H1 (cell line): ENCODE results near the gene COL2A1. TPM values are rescaled to one million over a fixed set of nuclear protein-coding genes. Genes with fewer than 3 reads are reported as not detected.

ENCODE experiments used
- polyA plus RNA-seq, 7 experiments: library from polyadenylated mRNA; depleted of rRNA in 3 of 7; stranded (reverse) in 5 of 7; unstranded in 2 of 7; fragments of >200 nt in 5 of 7; fragments of 200-250 nt in 2 of 7; gene quantifications; 1 replicate in 5 of 7; 2 replicates in 1 of 7; 4 replicates in 1 of 7; pipeline versions ENCODE4 v1.2.1 to v1.2.3, GENCODE V29; 2011 to 2013; ENCODE audit warnings: missing spikeins in 2 of 7, mixed read lengths in 2 of 7
- total RNA-seq: library from RNA; stranded (reverse); fragmentation: NEBNext Ultra II Directional; extraction: Animal tissue kit (Norgen Biotek cat#: 25700); gene quantifications from 2 replicates; pipeline ENCODE4 v1.2.1, GENCODE V29; 2021
- TF ChIP-seq, protein P1 (sequence below): fragments of 300-600 bp; sonication (generic); IDR thresholded peaks from 2 replicates; pipeline ENCODE4 v1.7.1; 2012; ENCODE audit warnings: low read length, moderate library complexity, mild to moderate bottlenecking, inconsistent platforms; ENCODE audit not compliant: insufficient replicate concordance

Gene COL2A1
- total and polyA plus RNA-seq, 2 of the 8 experiments (the other 6 are each of a cell fraction or from before 2014, with no cell fraction given) = 4.2 to 14.6 TPM

DNA sequence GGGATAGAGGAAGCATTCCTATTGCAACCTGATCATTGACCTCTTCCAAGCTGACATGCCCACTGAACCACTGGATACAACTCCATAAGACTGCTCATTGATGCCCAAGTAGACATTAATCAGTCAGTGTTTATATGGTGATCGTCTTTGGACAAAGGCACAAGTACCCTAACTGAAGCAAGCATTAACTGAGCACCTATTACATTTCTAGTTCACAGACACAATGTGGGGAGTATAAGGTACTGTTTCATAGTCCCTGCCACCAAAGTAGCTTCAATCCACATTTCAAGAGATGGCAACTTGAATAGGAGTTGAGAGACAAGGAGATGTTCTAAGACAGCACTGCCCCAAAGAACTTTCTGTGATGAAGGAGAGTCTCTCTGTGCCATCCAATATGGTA is 10.9 kb upstream of the COL2A1 start (continued):
- TF ChIP-seq, protein P1, sequence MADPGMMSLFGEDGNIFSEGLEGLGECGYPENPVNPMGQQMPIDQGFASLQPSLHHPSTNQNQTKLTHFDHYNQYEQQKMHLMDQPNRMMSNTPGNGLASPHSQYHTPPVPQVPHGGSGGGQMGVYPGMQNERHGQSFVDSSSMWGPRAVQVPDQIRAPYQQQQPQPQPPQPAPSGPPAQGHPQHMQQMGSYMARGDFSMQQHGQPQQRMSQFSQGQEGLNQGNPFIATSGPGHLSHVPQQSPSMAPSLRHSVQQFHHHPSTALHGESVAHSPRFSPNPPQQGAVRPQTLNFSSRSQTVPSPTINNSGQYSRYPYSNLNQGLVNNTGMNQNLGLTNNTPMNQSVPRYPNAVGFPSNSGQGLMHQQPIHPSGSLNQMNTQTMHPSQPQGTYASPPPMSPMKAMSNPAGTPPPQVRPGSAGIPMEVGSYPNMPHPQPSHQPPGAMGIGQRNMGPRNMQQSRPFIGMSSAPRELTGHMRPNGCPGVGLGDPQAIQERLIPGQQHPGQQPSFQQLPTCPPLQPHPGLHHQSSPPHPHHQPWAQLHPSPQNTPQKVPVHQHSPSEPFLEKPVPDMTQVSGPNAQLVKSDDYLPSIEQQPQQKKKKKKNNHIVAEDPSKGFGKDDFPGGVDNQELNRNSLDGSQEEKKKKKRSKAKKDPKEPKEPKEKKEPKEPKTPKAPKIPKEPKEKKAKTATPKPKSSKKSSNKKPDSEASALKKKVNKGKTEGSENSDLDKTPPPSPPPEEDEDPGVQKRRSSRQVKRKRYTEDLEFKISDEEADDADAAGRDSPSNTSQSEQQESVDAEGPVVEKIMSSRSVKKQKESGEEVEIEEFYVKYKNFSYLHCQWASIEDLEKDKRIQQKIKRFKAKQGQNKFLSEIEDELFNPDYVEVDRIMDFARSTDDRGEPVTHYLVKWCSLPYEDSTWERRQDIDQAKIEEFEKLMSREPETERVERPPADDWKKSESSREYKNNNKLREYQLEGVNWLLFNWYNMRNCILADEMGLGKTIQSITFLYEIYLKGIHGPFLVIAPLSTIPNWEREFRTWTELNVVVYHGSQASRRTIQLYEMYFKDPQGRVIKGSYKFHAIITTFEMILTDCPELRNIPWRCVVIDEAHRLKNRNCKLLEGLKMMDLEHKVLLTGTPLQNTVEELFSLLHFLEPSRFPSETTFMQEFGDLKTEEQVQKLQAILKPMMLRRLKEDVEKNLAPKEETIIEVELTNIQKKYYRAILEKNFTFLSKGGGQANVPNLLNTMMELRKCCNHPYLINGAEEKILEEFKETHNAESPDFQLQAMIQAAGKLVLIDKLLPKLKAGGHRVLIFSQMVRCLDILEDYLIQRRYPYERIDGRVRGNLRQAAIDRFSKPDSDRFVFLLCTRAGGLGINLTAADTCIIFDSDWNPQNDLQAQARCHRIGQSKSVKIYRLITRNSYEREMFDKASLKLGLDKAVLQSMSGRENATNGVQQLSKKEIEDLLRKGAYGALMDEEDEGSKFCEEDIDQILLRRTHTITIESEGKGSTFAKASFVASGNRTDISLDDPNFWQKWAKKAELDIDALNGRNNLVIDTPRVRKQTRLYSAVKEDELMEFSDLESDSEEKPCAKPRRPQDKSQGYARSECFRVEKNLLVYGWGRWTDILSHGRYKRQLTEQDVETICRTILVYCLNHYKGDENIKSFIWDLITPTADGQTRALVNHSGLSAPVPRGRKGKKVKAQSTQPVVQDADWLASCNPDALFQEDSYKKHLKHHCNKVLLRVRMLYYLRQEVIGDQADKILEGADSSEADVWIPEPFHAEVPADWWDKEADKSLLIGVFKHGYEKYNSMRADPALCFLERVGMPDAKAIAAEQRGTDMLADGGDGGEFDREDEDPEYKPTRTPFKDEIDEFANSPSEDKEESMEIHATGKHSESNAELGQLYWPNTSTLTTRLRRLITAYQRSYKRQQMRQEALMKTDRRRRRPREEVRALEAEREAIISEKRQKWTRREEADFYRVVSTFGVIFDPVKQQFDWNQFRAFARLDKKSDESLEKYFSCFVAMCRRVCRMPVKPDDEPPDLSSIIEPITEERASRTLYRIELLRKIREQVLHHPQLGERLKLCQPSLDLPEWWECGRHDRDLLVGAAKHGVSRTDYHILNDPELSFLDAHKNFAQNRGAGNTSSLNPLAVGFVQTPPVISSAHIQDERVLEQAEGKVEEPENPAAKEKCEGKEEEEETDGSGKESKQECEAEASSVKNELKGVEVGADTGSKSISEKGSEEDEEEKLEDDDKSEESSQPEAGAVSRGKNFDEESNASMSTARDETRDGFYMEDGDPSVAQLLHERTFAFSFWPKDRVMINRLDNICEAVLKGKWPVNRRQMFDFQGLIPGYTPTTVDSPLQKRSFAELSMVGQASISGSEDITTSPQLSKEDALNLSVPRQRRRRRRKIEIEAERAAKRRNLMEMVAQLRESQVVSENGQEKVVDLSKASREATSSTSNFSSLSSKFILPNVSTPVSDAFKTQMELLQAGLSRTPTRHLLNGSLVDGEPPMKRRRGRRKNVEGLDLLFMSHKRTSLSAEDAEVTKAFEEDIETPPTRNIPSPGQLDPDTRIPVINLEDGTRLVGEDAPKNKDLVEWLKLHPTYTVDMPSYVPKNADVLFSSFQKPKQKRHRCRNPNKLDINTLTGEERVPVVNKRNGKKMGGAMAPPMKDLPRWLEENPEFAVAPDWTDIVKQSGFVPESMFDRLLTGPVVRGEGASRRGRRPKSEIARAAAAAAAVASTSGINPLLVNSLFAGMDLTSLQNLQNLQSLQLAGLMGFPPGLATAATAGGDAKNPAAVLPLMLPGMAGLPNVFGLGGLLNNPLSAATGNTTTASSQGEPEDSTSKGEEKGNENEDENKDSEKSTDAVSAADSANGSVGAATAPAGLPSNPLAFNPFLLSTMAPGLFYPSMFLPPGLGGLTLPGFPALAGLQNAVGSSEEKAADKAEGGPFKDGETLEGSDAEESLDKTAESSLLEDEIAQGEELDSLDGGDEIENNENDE = no peak
